ENCODE measurements around the gene ST6GALNAC1.

GRCh38 chr17:76657505-76658241, 14.1 kb upstream of the ST6GALNAC1 start:
- TF ChIP-seq, protein P1, sequence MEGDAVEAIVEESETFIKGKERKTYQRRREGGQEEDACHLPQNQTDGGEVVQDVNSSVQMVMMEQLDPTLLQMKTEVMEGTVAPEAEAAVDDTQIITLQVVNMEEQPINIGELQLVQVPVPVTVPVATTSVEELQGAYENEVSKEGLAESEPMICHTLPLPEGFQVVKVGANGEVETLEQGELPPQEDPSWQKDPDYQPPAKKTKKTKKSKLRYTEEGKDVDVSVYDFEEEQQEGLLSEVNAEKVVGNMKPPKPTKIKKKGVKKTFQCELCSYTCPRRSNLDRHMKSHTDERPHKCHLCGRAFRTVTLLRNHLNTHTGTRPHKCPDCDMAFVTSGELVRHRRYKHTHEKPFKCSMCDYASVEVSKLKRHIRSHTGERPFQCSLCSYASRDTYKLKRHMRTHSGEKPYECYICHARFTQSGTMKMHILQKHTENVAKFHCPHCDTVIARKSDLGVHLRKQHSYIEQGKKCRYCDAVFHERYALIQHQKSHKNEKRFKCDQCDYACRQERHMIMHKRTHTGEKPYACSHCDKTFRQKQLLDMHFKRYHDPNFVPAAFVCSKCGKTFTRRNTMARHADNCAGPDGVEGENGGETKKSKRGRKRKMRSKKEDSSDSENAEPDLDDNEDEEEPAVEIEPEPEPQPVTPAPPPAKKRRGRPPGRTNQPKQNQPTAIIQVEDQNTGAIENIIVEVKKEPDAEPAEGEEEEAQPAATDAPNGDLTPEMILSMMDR (IDR thresholded peaks at IDR 0.05) = no peak
- no peak for TF ChIP-seq POLR2A (IDR thresholded peaks at IDR 0.05)

Data from adrenal gland (tissue), 5 donors.